ENCODE measurements around the gene CNEP1R1. TPM values are rescaled to one million over a fixed set of nuclear protein-coding genes. Genes with fewer than 3 reads are reported as not detected.

CNEP1R1 gene
- total RNA-seq, 1 donor from 2014 or later = 32.7 TPM

DNA sequence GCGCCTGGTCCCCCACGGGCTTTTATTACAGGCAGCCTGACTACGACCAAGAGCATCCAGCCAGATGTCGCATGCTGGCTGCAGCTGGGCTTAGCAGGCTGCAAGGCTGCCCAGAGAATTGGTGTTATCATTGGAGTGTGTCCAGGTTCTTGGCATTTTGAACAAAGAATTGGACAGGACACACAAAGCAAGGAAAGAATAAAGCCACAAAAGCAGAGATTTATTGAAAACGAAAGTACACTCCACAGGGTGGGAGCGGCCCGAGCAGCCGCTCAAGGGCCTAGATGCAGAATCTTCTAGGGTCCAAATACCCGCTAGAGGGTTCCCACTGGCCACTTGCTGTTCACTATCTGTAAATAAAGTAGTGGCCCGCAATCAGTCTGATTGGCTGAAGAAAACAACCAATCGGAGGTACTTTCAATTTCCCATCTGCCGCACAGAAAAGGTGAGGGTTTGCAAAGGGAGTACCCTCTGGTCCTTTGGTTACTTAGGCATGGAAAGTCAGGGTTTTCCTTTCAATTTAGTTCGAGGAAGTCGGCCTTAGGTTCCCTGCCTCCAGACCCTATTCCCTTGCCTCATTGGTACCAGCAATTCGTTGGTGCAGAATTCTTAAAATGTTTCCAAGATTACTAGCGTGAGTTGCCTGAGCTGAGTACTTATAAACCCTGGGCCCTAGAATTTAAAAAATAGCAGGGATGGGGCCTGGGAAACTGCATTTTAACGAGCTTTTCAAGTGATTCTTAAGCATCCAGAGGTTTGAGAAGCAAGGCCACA lies 38.5 kb upstream of the CNEP1R1 start:
- Mint-ChIP-seq H3K9me3 (ENCODE audit: unreplicated experiment) (no peaks in the 10 kb centered on the region), H3K36me3 (ENCODE audit: low read depth, unreplicated experiment) (no peaks in the 10 kb centered on the region), H3K4me1 (ENCODE audit: unreplicated experiment) (peaks cover 2% of the 10 kb centered on the region), H3K27me3 (ENCODE audit: unreplicated experiment) (no peaks in the 10 kb centered on the region), H3K4me3 (ENCODE audit: unreplicated experiment) (no peak overlapping the region), H3K27ac (ENCODE audit: unreplicated experiment) (no peak overlapping the region)
- DNase-seq (ENCODE audit: low spot score) = no peak
- TF ChIP-seq, protein P1, sequence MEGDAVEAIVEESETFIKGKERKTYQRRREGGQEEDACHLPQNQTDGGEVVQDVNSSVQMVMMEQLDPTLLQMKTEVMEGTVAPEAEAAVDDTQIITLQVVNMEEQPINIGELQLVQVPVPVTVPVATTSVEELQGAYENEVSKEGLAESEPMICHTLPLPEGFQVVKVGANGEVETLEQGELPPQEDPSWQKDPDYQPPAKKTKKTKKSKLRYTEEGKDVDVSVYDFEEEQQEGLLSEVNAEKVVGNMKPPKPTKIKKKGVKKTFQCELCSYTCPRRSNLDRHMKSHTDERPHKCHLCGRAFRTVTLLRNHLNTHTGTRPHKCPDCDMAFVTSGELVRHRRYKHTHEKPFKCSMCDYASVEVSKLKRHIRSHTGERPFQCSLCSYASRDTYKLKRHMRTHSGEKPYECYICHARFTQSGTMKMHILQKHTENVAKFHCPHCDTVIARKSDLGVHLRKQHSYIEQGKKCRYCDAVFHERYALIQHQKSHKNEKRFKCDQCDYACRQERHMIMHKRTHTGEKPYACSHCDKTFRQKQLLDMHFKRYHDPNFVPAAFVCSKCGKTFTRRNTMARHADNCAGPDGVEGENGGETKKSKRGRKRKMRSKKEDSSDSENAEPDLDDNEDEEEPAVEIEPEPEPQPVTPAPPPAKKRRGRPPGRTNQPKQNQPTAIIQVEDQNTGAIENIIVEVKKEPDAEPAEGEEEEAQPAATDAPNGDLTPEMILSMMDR (IDR thresholded peaks at IDR 0.05; ENCODE audit: unreplicated experiment) = no peak

DNA sequence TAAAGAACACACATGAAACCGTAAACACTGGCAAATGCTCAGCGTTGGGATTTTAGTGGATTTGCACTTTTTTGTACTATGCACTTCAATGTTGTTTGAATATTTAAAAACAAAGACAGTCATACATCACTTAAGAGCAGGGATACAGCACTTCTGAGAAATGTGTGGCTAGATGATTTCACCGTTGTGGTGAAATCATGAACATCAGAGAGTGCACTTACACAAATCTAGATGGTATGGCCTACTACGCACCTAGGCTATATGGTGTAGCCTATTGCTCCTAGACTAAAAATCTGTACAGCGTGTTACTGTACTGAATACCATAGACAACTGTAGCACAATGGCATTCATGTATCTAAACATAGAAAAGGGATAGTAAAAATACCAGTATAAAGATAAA lies 37.6 kb upstream of the CNEP1R1 start:
- DNase-seq (ENCODE audit: low spot score) = no peak
- Mint-ChIP-seq H3K27ac (ENCODE audit: unreplicated experiment) (no peak overlapping the region), H3K27me3 (ENCODE audit: unreplicated experiment) (no peaks in the 10 kb centered on the region), H3K4me1 (ENCODE audit: unreplicated experiment) (no peaks in the 10 kb centered on the region), H3K36me3 (ENCODE audit: low read depth, unreplicated experiment) (no peaks in the 10 kb centered on the region), H3K4me3 (ENCODE audit: unreplicated experiment) (no peak overlapping the region), H3K9me3 (ENCODE audit: unreplicated experiment) (no peaks in the 10 kb centered on the region)
- TF ChIP-seq, protein P1 (IDR thresholded peaks at IDR 0.05; ENCODE audit: unreplicated experiment) = no peak

GRCh38 chr16:49992825-49993224 lies 32.2 kb upstream of the CNEP1R1 start:
- TF ChIP-seq, protein P1 (IDR thresholded peaks at IDR 0.05; ENCODE audit: unreplicated experiment) = no peak
- H3K9me3 Mint-ChIP-seq (ENCODE audit: unreplicated experiment) = no peaks in the 10 kb centered on the region

GRCh38 chr16:49993579-49993978 lies 31.4 kb upstream of the CNEP1R1 start:
- no peaks in the 10 kb centered on the region for H3K4me1 Mint-ChIP-seq (ENCODE audit: unreplicated experiment)
- TF ChIP-seq, protein P1 (IDR thresholded peaks at IDR 0.05; ENCODE audit: unreplicated experiment) = no peak
- DNase-seq (ENCODE audit: low spot score) = no peak
- no peak overlapping the region for H3K27ac Mint-ChIP-seq (ENCODE audit: unreplicated experiment)
- H3K27me3 Mint-ChIP-seq (ENCODE audit: unreplicated experiment) = no peaks in the 10 kb centered on the region
- no peaks in the 10 kb centered on the region for H3K9me3 Mint-ChIP-seq (ENCODE audit: unreplicated experiment)
- no peaks in the 10 kb centered on the region for H3K36me3 Mint-ChIP-seq (ENCODE audit: low read depth, unreplicated experiment)
- H3K4me3 Mint-ChIP-seq (ENCODE audit: unreplicated experiment) = no peak overlapping the region

More at GRCh38 chr16:49992825-49993224, 32.2 kb upstream of the CNEP1R1 start:
- H3K27ac Mint-ChIP-seq (ENCODE audit: unreplicated experiment) = no peak overlapping the region
- H3K4me1 Mint-ChIP-seq (ENCODE audit: unreplicated experiment) = no peaks in the 10 kb centered on the region
- H3K4me3 Mint-ChIP-seq (ENCODE audit: unreplicated experiment) = no peak overlapping the region
- H3K36me3 Mint-ChIP-seq (ENCODE audit: low read depth, unreplicated experiment) = no peaks in the 10 kb centered on the region
- DNase-seq (ENCODE audit: low spot score) = no peak
- no peaks in the 10 kb centered on the region for H3K27me3 Mint-ChIP-seq (ENCODE audit: unreplicated experiment)

- Mint-ChIP-seq H3K27ac (ENCODE audit: unreplicated experiment) (no peak overlapping the region), H3K27me3 (ENCODE audit: unreplicated experiment) (no peaks in the 10 kb centered on the region), H3K36me3 (ENCODE audit: low read depth, unreplicated experiment) (no peaks in the 10 kb centered on the region), H3K9me3 (ENCODE audit: unreplicated experiment) (no peaks in the 10 kb centered on the region), H3K4me1 (ENCODE audit: unreplicated experiment) (no peaks in the 10 kb centered on the region), H3K4me3 (ENCODE audit: unreplicated experiment) (no peak overlapping the region)
- DNase-seq (ENCODE audit: low spot score) = no peak
- TF ChIP-seq, protein P1 (IDR thresholded peaks at IDR 0.05; ENCODE audit: unreplicated experiment) = no peak
These were observed 31.0 kb upstream of the CNEP1R1 start for GRCh38 chr16:49994006-49994405.
